HepG2 (cell line): Measurements from ENCODE around the gene PCGF3. TPM values are rescaled to one million over a fixed set of nuclear protein-coding genes. Genes with fewer than 3 reads are reported as not detected.

Experiments used
- ATAC-seq: fragments of 200-7000 bp; cut with Tn5 transposase; 3 replicates; pipeline ENCODE4 v1.9.1; 2020; ENCODE audit warnings: mild to moderate bottlenecking, moderate library complexity
- BruUV-seq: library from RNA; stranded (reverse); fragments of 400-500 nt; replicated peaks from 2 replicates; lab custom pipeline; 2021; lab: Mats Ljungman, UMichigan
- CTCF ChIA-PET: fragments of 300-600 bp; formaldehyde crosslinking; extraction: SDS; loops from one replicate; lab custom pipeline; 2021; ENCODE audit warnings: low total read pairs, inconsistent platforms, low intra/inter-chr PET ratio; lab: Yijun Ruan, JAX
- POLR2A ChIA-PET: fragments of 350-600 bp; sonication (Branson Sonifier 250); formaldehyde crosslinking; loops from one replicate; lab custom pipeline; 2020; ENCODE audit warnings: antibody characterized with exemption, inconsistent platforms; lab: Yijun Ruan, JAX
- DNase-seq: peaks from one replicate; pipeline ENCODE4 v3.0.0-alpha.2; 2015; ENCODE audit warnings: low spot score
- FAIRE-seq: peaks from 3 replicates; lab custom pipeline; 2011; peaks lifted over from hg19 to GRCh38; lab: Jason Lieb, UNC
- H2AFZ ChIP-seq: one replicate; pipeline ENCODE4 v1.6.1; 2011; ENCODE audit warnings: low read length, inconsistent platforms
- H3K27ac ChIP-seq: fragments of 300-600 bp; 3 replicates; pipeline ENCODE4 v1.8.0; 2011; ENCODE audit warnings: mixed run types, mild to moderate bottlenecking, mixed read lengths, low read length, inconsistent platforms; ENCODE audit not compliant: insufficient read depth; ENCODE audit errors: extremely low read length
- H3K27me3 ChIP-seq, 2 experiments: fragments of 200-600 bp in 1 of 2; 2 replicates in 1 of 2; 3 replicates in 1 of 2; pipeline versions ENCODE4 v1.6.0 to v1.8.0; 2011; ENCODE audit warnings: low read length in 2 of 2, mild to moderate bottlenecking in 2 of 2, moderate library complexity in 2 of 2, inconsistent platforms in 1 of 2; ENCODE audit not compliant: insufficient read depth in 2 of 2, control insufficient read depth in 1 of 2
- H3K36me3 ChIP-seq, 2 experiments: fragments of 200-600 bp in 1 of 2; replicated peaks in 1 of 2; 2 replicates in 1 of 2; 3 replicates in 1 of 2; pipeline versions ENCODE4 v1.5.1 to v1.8.0; 2011; ENCODE audit warnings: low read length in 2 of 2, inconsistent platforms in 1 of 2; ENCODE audit not compliant: insufficient read depth in 2 of 2, control insufficient read depth in 1 of 2
- H3K4me1 ChIP-seq: 2 replicates; pipeline ENCODE4 v1.5.1; 2012; ENCODE audit warnings: low read length, inconsistent platforms; ENCODE audit not compliant: insufficient read depth
- H3K4me2 ChIP-seq: 2 replicates; pipeline ENCODE4 v1.6.0; 2011; ENCODE audit warnings: low read depth, low read length, inconsistent platforms
- H3K4me3 ChIP-seq, 3 experiments: fragments of 200-600 bp in 1 of 3; sonication (generic), shearing (Covaris generic) in 1 of 3; replicated peaks in 1 of 3; 2 replicates each; pipeline ENCODE4 v1.5.1; 2011 to 2016; ENCODE audit warnings: low read length in 3 of 3, inconsistent platforms in 2 of 3, low read depth in 2 of 3, mild to moderate bottlenecking in 2 of 3, control low read depth in 1 of 3, mixed read lengths in 1 of 3; ENCODE audit not compliant: insufficient read depth in 1 of 3
- H3K79me2 ChIP-seq: one replicate; pipeline ENCODE4 v1.6.1; 2011; ENCODE audit warnings: low read length, inconsistent platforms; ENCODE audit not compliant: insufficient read depth
- H3K9ac ChIP-seq: 2 replicates; pipeline ENCODE4 v1.6.0; 2011; ENCODE audit warnings: mild to moderate bottlenecking, low read depth, low read length, inconsistent platforms; ENCODE audit not compliant: insufficient read depth
- H3K9me3 ChIP-seq: 2 replicates; pipeline ENCODE4 v1.5.1; 2012; ENCODE audit warnings: mild to moderate bottlenecking, low read length
- H4K20me1 ChIP-seq: 2 replicates; pipeline ENCODE4 v1.6.0; 2011; ENCODE audit warnings: inconsistent platforms, mild to moderate bottlenecking, low read length, moderate library complexity; ENCODE audit not compliant: insufficient read depth
- AGO2 ChIP-seq: fragments of 200-400 bp; formaldehyde crosslinking; optimal IDR thresholded peaks from 2 replicates; pipeline ENCODE3; 2017; ENCODE audit warnings: mild to moderate bottlenecking, low read depth, low read length, moderate library complexity
- EHMT2 ChIP-seq: fragments of 200-600 bp; sonication (generic); IDR thresholded peaks from 2 replicates; pipeline ENCODE4 v1.7.0; 2017; ENCODE audit warnings: antibody characterized with exemption, low read depth, low read length, borderline replicate concordance
- FOXA3 ChIP-seq: IDR thresholded peaks from 2 replicates; pipeline ENCODE4 v1.6.1; 2016; ENCODE audit warnings: missing genetic modification reagents, missing compliant biosample characterization
- HES4 ChIP-seq: sonication (generic); formaldehyde crosslinking; IDR thresholded peaks from 2 replicates; pipeline ENCODE4 v1.9.0; 2021; ENCODE audit warnings: mild to moderate bottlenecking, missing genetic modification reagents, borderline replicate concordance
- HMGXB4 ChIP-seq, 2 experiments: sonication (generic) in 1 of 2; formaldehyde crosslinking in 1 of 2; IDR thresholded peaks; 2 replicates each; pipeline versions ENCODE4 v1.4.0 to v1.6.1; 2018 to 2020; ENCODE audit warnings: missing genetic modification reagents in 2 of 2, borderline replicate concordance in 1 of 2, low read depth in 1 of 2, mild to moderate bottlenecking in 1 of 2, missing biosample characterization in 1 of 2
- SMAD9 ChIP-seq: sonication (generic); formaldehyde crosslinking; IDR thresholded peaks from 2 replicates; pipeline ENCODE4 v1.5.1; 2020; ENCODE audit warnings: mild to moderate bottlenecking, missing genetic modification reagents
- YEATS4 ChIP-seq: sonication (generic); formaldehyde crosslinking; IDR thresholded peaks from 2 replicates; pipeline ENCODE4 v1.4.0; 2020; ENCODE audit warnings: missing genetic modification reagents, borderline replicate concordance
- ZBTB7B ChIP-seq: sonication (generic); formaldehyde crosslinking; IDR thresholded peaks from 2 replicates; pipeline ENCODE4 v1.4.0; 2020; ENCODE audit warnings: missing genetic modification reagents
- ZNF24 ChIP-seq: fragments of 450-650 bp; IDR thresholded peaks from 2 replicates; pipeline ENCODE4 v1.6.1; 2017; ENCODE audit warnings: antibody characterized with exemption, mild to moderate bottlenecking
- ZNF280D ChIP-seq: sonication (generic); formaldehyde crosslinking; IDR thresholded peaks from 2 replicates; pipeline ENCODE4 v1.5.1; 2020; ENCODE audit warnings: mild to moderate bottlenecking, missing genetic modification reagents
- ZNF431 ChIP-seq: sonication (generic); formaldehyde crosslinking; IDR thresholded peaks from 2 replicates; pipeline ENCODE4 v1.9.0; 2022; ENCODE audit warnings: missing genetic modification reagents, low read depth, mild to moderate bottlenecking, borderline replicate concordance
- ZNF446 ChIP-seq: sonication (generic); formaldehyde crosslinking; IDR thresholded peaks from 2 replicates; pipeline ENCODE4 v1.5.0; 2020; ENCODE audit warnings: mild to moderate bottlenecking, missing genetic modification reagents
- ZNF619 ChIP-seq: sonication (generic); formaldehyde crosslinking; IDR thresholded peaks from 2 replicates; pipeline ENCODE4 v1.4.0; 2020; ENCODE audit warnings: mild to moderate bottlenecking, missing genetic modification reagents
- ZNF839 ChIP-seq: sonication (generic); formaldehyde crosslinking; IDR thresholded peaks from 2 replicates; pipeline ENCODE4 v1.4.0; 2020; ENCODE audit warnings: missing genetic modification reagents, mild to moderate bottlenecking, borderline replicate concordance
- WGBS: methylation state at CpG from one replicate; pipeline ENCODE4 v1.1.6; 2017; ENCODE audit warnings: low lambda C conversion rate; 5-methylcytosine and 5-hydroxymethylcytosine counted together
- in situ Hi-C: cut with HindIII; loops from 2 replicates; pipeline ENCODE4 v1.10.0; 2017; ENCODE audit warnings: low pct_unique_long_range_greater_than_20kb; ENCODE audit not compliant: extremely low pct_ligation_motif_present
- intact Hi-C: fragments of 100-400 bp; cut with micrococcal nuclease; formaldehyde crosslinking; loops from one replicate; pipeline ENCODE4 v1.10.0; 2022; ENCODE audit not compliant: unreplicated experiment
- polyA plus RNA-seq, 8 experiments: library from polyadenylated mRNA; depleted of rRNA in 3 of 8; stranded (reverse) in 7 of 8; unstranded in 1 of 8; fragments of >200 nt; fragmentation: Illumina TruSeq in 4 of 8; extraction: Trizol in 4 of 8; gene quantifications; 2 replicates each; pipeline versions ENCODE4 v1.2.1 to v1.2.3, GENCODE V29; 2011 to 2016; ENCODE audit warnings: low read depth in 4 of 8, missing spikeins in 1 of 8, mixed read lengths in 1 of 8; ENCODE audit not compliant: insufficient read depth in 1 of 8
- total RNA-seq, 5 experiments: library from RNA; depleted of rRNA; stranded (reverse); fragments of >200 nt; fragmentation: Illumina TruSeq; extraction: Trizol; gene quantifications; 2 replicates each; pipeline ENCODE4 v1.2.3, GENCODE V29; 2016; ENCODE audit warnings: low read depth in 1 of 5

Gene PCGF3
- total and polyA plus RNA-seq, 2 of the 13 experiments (the other 11 are each of a cell fraction or from before 2014, with no cell fraction given) = 28.6 to 66.2 TPM

GRCh38 chr4:682490-683172 lies 23.0 kb upstream of the PCGF3 start (continued):
- 0 out of 4 replicates have a peak, but pooled peaks of 1 of the 2 experiments have one; percentile 15 for TF ChIP-seq HMGXB4 (CRISPR knock-in tag; IDR thresholded peaks at IDR 0.05; ENCODE audit: borderline replicate concordance in 1 of 2, low read depth in 1 of 2)
- no peak for TF ChIP-seq ZBTB7B (CRISPR knock-in tag)
- TF ChIP-seq, all 625 proteins: peak for 9

GRCh38 chr4:683247-683897 lies 22.3 kb upstream of the PCGF3 start:
- ATAC-seq (peak; percentile 7), FAIRE-seq (no peak), DNase-seq (no peak)
- H3K9ac ChIP-seq = peak overlapping the region; percentile 7; the same call in 1 of the 2 replicates
- H4K20me1 ChIP-seq = no peaks in the 10 kb centered on the region
- H2AFZ ChIP-seq = no peak overlapping the region
- H3K9me3 ChIP-seq = no peaks in the 10 kb centered on the region
- ChIA-PET CTCF (interaction anchor here (1.6 kb wide), 1 partner anchor 17 kb away, joined by 7 read pairs; no protein-coding TSS in a partner anchor), POLR2A (interaction anchor here (1.2 to 1.6 kb wide), 2 partner anchors 9 to 17 kb away, joined by 4 to 9 read pairs; partner anchors contain the start of genes ATP5ME and MYL5)
- in situ Hi-C loops (no loop called here), intact Hi-C loops (no loop called here)
- BruUV-seq = no TSS peak
- H3K27ac ChIP-seq = no peak overlapping the region
- peaks cover 87% of the 10 kb centered on the region for H3K4me1 ChIP-seq
- no peaks in the 10 kb centered on the region for H3K36me3 ChIP-seq
- peak overlapping the region in 1 of 3 experiments; percentile 66; a peak in 1 of 6 replicates for H3K4me3 ChIP-seq
- 0 out of 5 replicates have a peak, but pooled peaks cover 0 to 1% of the 10 kb centered on the region in 2 experiments for H3K27me3 ChIP-seq
- 80% methylated on average over 1 of the region's 25 CpGs for whole genome bisulfite sequencing
- H3K79me2 ChIP-seq = no peaks in the 10 kb centered on the region
- peak overlapping the region; percentile 82 for H3K4me2 ChIP-seq
- peak; percentile 48 for TF ChIP-seq AGO2
- no peak for TF ChIP-seq ZNF24
- TF ChIP-seq ZNF619 = 0 out of 2 replicates have a peak, but pooled peaks have one; percentile 40
- no peak for TF ChIP-seq HES4 (CRISPR knock-in tag)
- no peak for TF ChIP-seq ZNF431
- TF ChIP-seq YEATS4 (CRISPR knock-in tag) = 0 out of 2 replicates have a peak, but pooled peaks have one; percentile 21
- TF ChIP-seq ZNF839 (CRISPR knock-in tag) = no peak
- TF ChIP-seq FOXA3 (CRISPR knock-in tag) = no peak
- no peak for TF ChIP-seq ZNF280D (CRISPR knock-in tag)
- TF ChIP-seq ZNF446 (CRISPR knock-in tag) = no peak
- no peak for TF ChIP-seq SMAD9 (CRISPR knock-in tag)
- no peak for TF ChIP-seq EHMT2
